BJ (cell line): ENCODE data around the gene SYPL2. TPM values are rescaled to one million over a fixed set of nuclear protein-coding genes. Genes with fewer than 3 reads are reported as not detected.
"Not testable (repeated sequence)": the region's sequence is repeated elsewhere in the genome, so short reads cannot be mapped to it uniquely, and the experiment has no call there.

Experiments
- CTCF ChIA-PET: fragments of 350-600 bp; formaldehyde crosslinking; extraction: SDS; loops from one replicate; lab custom pipeline; 2021; ENCODE audit warnings: antibody characterized with exemption, inconsistent platforms; lab: Yijun Ruan, JAX
- POLR2A ChIA-PET: fragments of 300-600 bp; sonication (Branson Sonifier 250); formaldehyde crosslinking; extraction: SDS; loops from one replicate; lab custom pipeline; 2021; ENCODE audit warnings: antibody characterized with exemption; lab: Charles Lee
- DNase-seq: peaks from one replicate; pipeline ENCODE4 v3.0.0-alpha.2; 2011; ENCODE audit warnings: low read depth
- H3K27me3 ChIP-seq: 2 replicates; pipeline ENCODE4 v1.6.0; 2011; ENCODE audit warnings: low read length; ENCODE audit not compliant: control insufficient read depth, insufficient read depth
- H3K36me3 ChIP-seq: 2 replicates; pipeline ENCODE4 v1.5.1; 2011; ENCODE audit warnings: low read length; ENCODE audit not compliant: control insufficient read depth, insufficient read depth
- H3K4me3 ChIP-seq: 2 replicates; pipeline ENCODE4 v1.5.1; 2011; ENCODE audit warnings: low read depth, mild to moderate bottlenecking, control low read depth, low read length
- polyA plus RNA-seq: library from polyadenylated mRNA; depleted of rRNA; stranded (reverse); fragments of >200 nt; gene quantifications from 2 replicates; pipeline ENCODE4 v1.2.3, GENCODE V29; 2011
- TF ChIP-seq, protein P1 (sequence below): IDR thresholded peaks from 2 replicates; pipeline ENCODE4 v1.5.1; 2011; ENCODE audit warnings: low read depth, mild to moderate bottlenecking, control low read depth, inconsistent platforms, low read length, moderate library complexity; ENCODE audit not compliant: insufficient read depth

Gene SYPL2
- polyA plus RNA-seq, 1 experiment = 73.1 TPM

GRCh38 chr1:109441069-109441468, 25.3 kb upstream of the SYPL2 start:
- Histone ChIP-seq H3K36me3 (no peaks in the 10 kb centered on the region), H3K27me3 (no peaks in the 10 kb centered on the region), H3K4me3 (no peak overlapping the region)
- TF ChIP-seq, protein P1, sequence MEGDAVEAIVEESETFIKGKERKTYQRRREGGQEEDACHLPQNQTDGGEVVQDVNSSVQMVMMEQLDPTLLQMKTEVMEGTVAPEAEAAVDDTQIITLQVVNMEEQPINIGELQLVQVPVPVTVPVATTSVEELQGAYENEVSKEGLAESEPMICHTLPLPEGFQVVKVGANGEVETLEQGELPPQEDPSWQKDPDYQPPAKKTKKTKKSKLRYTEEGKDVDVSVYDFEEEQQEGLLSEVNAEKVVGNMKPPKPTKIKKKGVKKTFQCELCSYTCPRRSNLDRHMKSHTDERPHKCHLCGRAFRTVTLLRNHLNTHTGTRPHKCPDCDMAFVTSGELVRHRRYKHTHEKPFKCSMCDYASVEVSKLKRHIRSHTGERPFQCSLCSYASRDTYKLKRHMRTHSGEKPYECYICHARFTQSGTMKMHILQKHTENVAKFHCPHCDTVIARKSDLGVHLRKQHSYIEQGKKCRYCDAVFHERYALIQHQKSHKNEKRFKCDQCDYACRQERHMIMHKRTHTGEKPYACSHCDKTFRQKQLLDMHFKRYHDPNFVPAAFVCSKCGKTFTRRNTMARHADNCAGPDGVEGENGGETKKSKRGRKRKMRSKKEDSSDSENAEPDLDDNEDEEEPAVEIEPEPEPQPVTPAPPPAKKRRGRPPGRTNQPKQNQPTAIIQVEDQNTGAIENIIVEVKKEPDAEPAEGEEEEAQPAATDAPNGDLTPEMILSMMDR = no peak
- ChIA-PET POLR2A (interaction anchor here (1.0 kb wide), 2 partner anchors 11 to 43 kb away, joined by 3 read pairs; partner anchors contain the start of gene ATXN7L2), CTCF (interaction anchor here (0.6 kb wide), 1 partner anchor 21 kb away, joined by 3 read pairs; no protein-coding TSS in a partner anchor)
- DNase-seq = peak; percentile 76

GRCh38 chr1:109443476-109443875, 22.9 kb upstream of the SYPL2 start:
- DNase-seq = no peak
- CTCF ChIA-PET = interaction anchor here (1.2 kb wide), 1 partner anchor 10 kb away, joined by 4 read pairs; no protein-coding TSS in a partner anchor
- POLR2A ChIA-PET = no interaction called here

DNA sequence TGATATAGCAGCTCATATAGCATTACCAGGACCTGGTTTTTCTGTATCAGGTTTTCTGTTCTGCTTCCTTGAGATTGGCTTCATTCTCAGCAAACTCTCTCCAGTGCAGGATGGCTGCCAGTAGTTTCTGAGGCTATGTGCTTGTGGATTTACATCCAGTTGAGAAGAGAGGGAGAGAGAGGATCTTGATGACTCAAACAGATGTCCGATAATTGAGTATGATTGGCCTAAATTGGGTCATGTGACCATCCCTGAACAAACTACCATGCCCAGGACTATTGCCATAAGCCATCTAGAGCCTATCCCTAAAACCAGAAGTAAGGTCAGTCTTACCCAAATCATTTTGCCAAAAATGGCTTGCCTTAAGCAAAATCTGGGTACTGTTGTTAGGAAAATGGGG, 22.0 kb upstream of the SYPL2 start:
- Histone ChIP-seq H3K4me3 (no peak overlapping the region), H3K27me3 (no peaks in the 10 kb centered on the region), H3K36me3 (no peaks in the 10 kb centered on the region)
- CTCF ChIA-PET = interaction anchor here (1.2 kb wide), 2 partner anchors 9 to 14 kb away, joined by 3 to 4 read pairs; no protein-coding TSS in a partner anchor
- POLR2A ChIA-PET = no interaction called here
- no peak for DNase-seq
- TF ChIP-seq, protein P1 = no peak

More at GRCh38 chr1:109443476-109443875, 22.9 kb upstream of the SYPL2 start:
- H3K36me3 ChIP-seq = no peaks in the 10 kb centered on the region
- TF ChIP-seq, protein P1 = no peak
- H3K27me3 ChIP-seq = no peaks in the 10 kb centered on the region
- H3K4me3 ChIP-seq = no peak overlapping the region

GRCh38 chr1:109445949-109446695, 20.2 kb upstream of the SYPL2 start:
- H3K27me3 ChIP-seq, H3K4me3 ChIP-seq, CTCF ChIA-PET, H3K36me3 ChIP-seq: not testable (repeated sequence)
- DNase-seq = peak; percentile 96
- POLR2A ChIA-PET = interaction anchor here (0.7 to 1.0 kb wide), 2 partner anchors 21 to 170 kb away, joined by 5 to 8 read pairs; no protein-coding TSS in a partner anchor

DNA sequence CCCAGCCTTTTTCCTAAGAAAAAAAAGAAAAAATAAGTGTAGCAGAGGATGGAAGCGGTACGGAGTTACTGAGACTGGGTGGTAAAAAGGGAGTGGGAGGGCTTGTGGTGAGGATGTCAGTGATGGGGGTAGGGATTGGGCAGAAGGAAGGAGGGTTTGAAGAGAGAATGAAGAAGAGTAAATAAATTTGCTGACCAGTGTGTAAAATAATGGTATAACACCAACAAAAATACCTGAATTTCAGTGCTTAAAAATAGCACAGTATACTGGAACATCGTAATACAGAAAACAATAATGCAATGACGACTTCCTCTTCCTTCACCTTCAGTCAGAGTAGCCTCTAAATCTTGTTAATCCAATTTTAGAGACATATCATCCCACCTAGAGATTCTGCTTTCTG, 18.8 kb upstream of the SYPL2 start:
- Histone ChIP-seq H3K4me3 (no peak overlapping the region), H3K36me3 (no peaks in the 10 kb centered on the region), H3K27me3 (no peaks in the 10 kb centered on the region)
- ChIA-PET POLR2A (no interaction called here), CTCF (interaction anchor here (1.1 kb wide), 1 partner anchor 86 kb away, joined by 3 read pairs; no protein-coding TSS in a partner anchor)
- no peak for DNase-seq
- TF ChIP-seq, protein P1 = no peak
